Sigmoid colon (tissue), 4 donors: ENCODE results near the gene ZBTB40.

Experiments
- CTCF ChIP-seq, 4 experiments: fragments of 450-650 bp in 3 of 4; fragments of 200-600 bp in 1 of 4; IDR thresholded peaks; one replicate each; pipeline ENCODE4 v1.5.1; 2016 to 2019; ENCODE audit warnings: antibody characterized with exemption in 4 of 4, mild to moderate bottlenecking in 3 of 4, moderate library complexity in 2 of 4
- POLR2A ChIP-seq, 2 donors: fragments of 450-650 bp; IDR thresholded peaks; one replicate each; pipeline ENCODE4 v1.6.1; 2016; ENCODE audit warnings: antibody characterized with exemption in 2 of 2, mild to moderate bottlenecking in 2 of 2, moderate library complexity in 2 of 2
- POLR2AphosphoS5 ChIP-seq, 4 donors: sonication (generic); formaldehyde crosslinking; IDR thresholded peaks; one replicate each; pipeline ENCODE4 v1.6.1; 2017; ENCODE audit warnings: antibody characterized with exemption in 4 of 4

DNA sequence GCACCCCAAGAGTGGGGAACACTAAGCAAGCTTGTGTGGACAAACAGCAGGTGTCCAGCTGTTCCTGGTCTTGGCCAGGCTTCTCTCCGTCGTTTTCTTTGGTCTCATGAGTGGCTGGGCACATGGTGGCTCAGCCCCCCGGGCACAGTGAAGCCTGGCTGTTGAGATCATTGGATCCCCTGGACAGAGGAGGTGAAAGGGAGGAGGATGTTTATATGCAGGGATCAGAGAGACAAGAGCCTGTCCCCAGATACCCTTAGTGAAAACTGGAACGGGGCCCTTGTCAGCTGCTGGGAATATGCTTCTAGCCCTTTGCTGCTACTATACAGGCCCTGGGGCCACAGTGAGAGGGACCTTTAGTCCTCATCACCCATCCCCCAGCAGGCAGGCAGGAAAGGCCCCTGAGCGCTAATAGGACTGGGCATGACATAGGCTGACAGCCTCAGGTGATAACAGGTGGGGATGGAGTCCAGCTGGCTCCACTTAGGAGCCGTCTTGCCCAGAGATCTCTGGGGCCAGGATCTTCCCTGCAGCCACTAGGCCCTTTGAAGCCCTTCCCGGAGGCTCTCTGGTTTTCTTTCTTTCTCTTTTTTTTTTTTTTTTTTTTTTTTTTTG is 128.0 kb downstream of the ZBTB40 start:
- TF ChIP-seq CTCF (IDR thresholded peaks at IDR 0.05), result no peak
- TF ChIP-seq POLR2AphosphoS5 (IDR thresholded peaks at IDR 0.05), result no peak
- no peak for TF ChIP-seq POLR2A (IDR thresholded peaks at IDR 0.05)
